RWPE2 (cell line): Measurements from ENCODE around the gene OPN3.
A peak's percentile ranks its signal among the peaks of the same experiment; 100 is the strongest.

Experiments used
- ATAC-seq: fragments of 200-7000 bp; cut with Tn5 transposase; 3 replicates; pipeline ENCODE4 v1.9.1; 2021; ENCODE audit warnings: low read depth
- DNase-seq: peaks from one replicate; pipeline ENCODE4 v3.0.0-alpha.2; 2020; ENCODE audit warnings: low spot score
- H3K27ac ChIP-seq: fragments of 450-650 bp; 2 replicates; pipeline ENCODE4 v1.5.1; 2017; ENCODE audit warnings: mild to moderate bottlenecking; ENCODE audit not compliant: poor library complexity, severe bottlenecking
- H3K27me3 ChIP-seq: fragments of 250-450 bp; sonication (Bioruptor Pico); 2 replicates; pipeline ENCODE4 v1.5.1; 2021; ENCODE audit warnings: mild to moderate bottlenecking, moderate library complexity; ENCODE audit not compliant: insufficient read depth, poor library complexity, severe bottlenecking
- H3K36me3 ChIP-seq: fragments of 250-450 bp; sonication (Bioruptor Pico); 2 replicates; pipeline ENCODE4 v1.5.1; 2020; ENCODE audit warnings: low read depth, mild to moderate bottlenecking, moderate library complexity
- H3K4me1 ChIP-seq: fragments of 250-450 bp; sonication (Bioruptor Pico); 2 replicates; pipeline ENCODE4 v1.5.1; 2021; ENCODE audit warnings: mild to moderate bottlenecking, moderate library complexity; ENCODE audit not compliant: insufficient read depth, poor library complexity, severe bottlenecking
- H3K4me3 ChIP-seq: fragments of 250-450 bp; sonication (Bioruptor Pico); 2 replicates; pipeline ENCODE4 v1.5.1; 2021; ENCODE audit warnings: mild to moderate bottlenecking, moderate library complexity; ENCODE audit not compliant: severe bottlenecking
- H3K9me3 ChIP-seq: fragments of 250-450 bp; sonication (Bioruptor Pico); 2 replicates; pipeline ENCODE4 v1.5.1; 2021; ENCODE audit warnings: mild to moderate bottlenecking, moderate library complexity; ENCODE audit not compliant: severe bottlenecking
- TF ChIP-seq, protein P1 (sequence below): fragments of 450-650 bp; IDR thresholded peaks from one replicate; pipeline ENCODE4 v1.5.1; 2017; ENCODE audit warnings: mild to moderate bottlenecking, moderate library complexity; ENCODE audit not compliant: poor library complexity, severe bottlenecking

The OPN3 gene

DNA sequence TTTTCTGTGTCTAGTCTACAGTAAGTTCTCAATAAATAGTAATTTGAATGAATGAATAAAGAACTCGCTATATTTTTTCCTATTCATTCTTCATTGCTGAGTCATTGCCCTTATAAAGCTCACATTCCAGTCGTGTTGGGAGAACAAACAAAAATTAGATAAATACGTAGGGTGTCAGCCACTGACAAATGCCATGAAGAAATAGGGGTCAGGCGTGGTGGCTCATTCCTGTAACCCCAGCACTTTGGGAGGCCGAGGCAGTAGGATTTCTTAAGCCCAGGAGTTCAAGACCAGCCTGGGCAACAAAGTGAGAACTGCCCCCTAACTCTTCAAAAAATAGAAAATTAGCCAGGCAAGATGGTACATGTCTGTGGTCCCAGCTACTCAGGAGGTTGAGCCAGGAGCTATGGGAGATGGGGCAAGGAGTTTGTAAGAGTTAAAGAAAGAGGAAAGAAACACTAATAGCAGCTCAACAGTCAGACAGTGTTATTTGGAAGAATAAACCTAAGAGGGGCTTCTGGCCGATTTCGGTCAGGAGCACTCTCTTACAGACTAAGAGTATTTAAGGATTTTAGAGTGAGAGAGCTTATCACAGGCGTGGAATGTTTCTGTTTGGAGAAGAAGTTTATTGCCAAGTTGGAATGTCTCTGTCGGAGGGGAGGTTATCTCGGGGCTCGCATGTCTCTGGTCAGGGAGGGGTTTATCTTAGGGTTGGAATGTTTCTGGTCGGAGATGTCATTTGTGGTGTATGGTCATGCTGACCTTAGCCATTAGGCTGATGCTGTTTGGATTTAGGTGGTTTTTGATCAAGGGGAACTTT is 1.8 kb upstream of the OPN3 start:
- Histone ChIP-seq H3K4me1 (peaks cover 20% of the 10 kb centered on the region), H3K27me3 (no peaks in the 10 kb centered on the region), H3K27ac (peak overlapping the region; percentile 61), H3K9me3 (no peaks in the 10 kb centered on the region), H3K36me3 (0 out of 2 replicates have a peak, but pooled peaks cover 2% of the 10 kb centered on the region), H3K4me3 (no peak overlapping the region)
- TF ChIP-seq, protein P1, sequence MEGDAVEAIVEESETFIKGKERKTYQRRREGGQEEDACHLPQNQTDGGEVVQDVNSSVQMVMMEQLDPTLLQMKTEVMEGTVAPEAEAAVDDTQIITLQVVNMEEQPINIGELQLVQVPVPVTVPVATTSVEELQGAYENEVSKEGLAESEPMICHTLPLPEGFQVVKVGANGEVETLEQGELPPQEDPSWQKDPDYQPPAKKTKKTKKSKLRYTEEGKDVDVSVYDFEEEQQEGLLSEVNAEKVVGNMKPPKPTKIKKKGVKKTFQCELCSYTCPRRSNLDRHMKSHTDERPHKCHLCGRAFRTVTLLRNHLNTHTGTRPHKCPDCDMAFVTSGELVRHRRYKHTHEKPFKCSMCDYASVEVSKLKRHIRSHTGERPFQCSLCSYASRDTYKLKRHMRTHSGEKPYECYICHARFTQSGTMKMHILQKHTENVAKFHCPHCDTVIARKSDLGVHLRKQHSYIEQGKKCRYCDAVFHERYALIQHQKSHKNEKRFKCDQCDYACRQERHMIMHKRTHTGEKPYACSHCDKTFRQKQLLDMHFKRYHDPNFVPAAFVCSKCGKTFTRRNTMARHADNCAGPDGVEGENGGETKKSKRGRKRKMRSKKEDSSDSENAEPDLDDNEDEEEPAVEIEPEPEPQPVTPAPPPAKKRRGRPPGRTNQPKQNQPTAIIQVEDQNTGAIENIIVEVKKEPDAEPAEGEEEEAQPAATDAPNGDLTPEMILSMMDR, result no peak
- DNase-seq, result peak; percentile 40
- peak; percentile 20; the same call in 2 of the 3 replicates for ATAC-seq

DNA sequence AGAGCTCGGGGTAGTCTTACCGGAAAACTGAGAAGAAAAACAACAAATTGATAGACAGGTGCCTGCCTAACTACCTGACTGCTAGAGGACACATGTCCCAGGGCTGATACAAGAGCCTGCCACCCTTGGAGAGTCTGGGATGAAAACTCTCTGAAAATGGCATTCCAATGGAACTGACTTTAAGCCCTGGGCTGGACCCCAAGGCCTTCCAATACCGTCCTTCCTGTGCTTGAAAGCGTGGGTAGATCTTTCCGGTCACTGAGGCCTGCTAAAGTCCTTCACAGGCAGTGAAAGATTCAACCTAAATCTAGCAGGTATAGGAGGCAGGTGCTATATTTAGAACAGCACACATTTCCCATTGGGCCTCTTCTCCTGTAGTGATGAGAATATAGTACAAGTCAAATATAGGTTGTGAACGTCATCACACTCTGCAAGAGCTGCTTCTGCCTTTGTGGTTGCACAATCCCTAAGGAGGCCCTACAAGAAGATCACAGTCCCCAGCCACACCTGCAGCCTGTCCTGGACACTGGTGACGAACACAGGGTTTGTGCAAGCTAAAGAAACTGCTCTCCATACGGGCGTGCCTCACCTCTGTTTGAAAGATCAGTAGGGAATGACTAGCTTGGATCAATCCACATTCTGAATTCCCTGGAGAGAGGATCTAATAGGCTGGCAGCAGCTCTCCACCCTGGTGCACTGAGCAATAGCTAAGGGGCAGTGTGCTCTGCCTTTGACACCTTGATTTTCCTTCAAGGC is 876 bp upstream of the OPN3 start:
- no peak for DNase-seq
- no peak for ATAC-seq
- H3K4me3 ChIP-seq, result no peak overlapping the region
- no peaks in the 10 kb centered on the region for H3K9me3 ChIP-seq
- H3K4me1 ChIP-seq, result peaks cover 24% of the 10 kb centered on the region
- no peaks in the 10 kb centered on the region for H3K27me3 ChIP-seq
- TF ChIP-seq, protein P1, result no peak
- H3K27ac ChIP-seq, result peak overlapping the region; percentile 61
- H3K36me3 ChIP-seq, result peaks cover 9% of the 10 kb centered on the region

DNA sequence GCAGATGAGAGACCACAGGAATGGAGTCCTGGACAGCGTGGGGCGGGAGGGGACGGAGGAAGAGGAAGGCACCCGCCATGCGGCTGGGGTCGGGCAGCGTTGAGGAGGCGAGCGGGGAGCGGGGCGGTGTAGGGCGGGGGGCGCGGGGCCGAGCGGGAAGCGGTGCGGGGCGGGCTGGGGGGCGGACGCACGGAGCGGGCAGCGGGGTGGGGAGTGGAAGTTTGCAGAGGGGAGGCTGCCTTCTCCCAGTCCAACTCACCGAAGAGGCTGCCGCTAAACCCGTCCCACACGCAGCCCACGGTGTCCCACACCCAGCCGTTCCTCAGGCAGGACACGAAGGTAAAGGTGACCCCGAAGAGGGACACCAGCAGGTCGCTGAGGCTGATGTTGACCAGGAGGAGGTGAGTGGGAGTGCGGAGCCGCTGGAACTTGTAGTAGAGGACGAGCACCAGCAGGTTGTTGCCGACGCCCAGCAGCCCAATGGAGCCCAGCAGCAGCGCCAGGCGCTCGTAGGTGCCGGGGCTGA is 483 bp downstream of the OPN3 start:
- Histone ChIP-seq H3K36me3 (peaks cover 22% of the 10 kb centered on the region), H3K4me1 (peaks cover 24% of the 10 kb centered on the region), H3K4me3 (peak overlapping the region; percentile 94), H3K27ac (peak overlapping the region; percentile 61), H3K9me3 (no peaks in the 10 kb centered on the region), H3K27me3 (no peaks in the 10 kb centered on the region)
- peak; percentile 31 for DNase-seq
- TF ChIP-seq, protein P1, result no peak
- ATAC-seq, result peak; percentile 37

DNA sequence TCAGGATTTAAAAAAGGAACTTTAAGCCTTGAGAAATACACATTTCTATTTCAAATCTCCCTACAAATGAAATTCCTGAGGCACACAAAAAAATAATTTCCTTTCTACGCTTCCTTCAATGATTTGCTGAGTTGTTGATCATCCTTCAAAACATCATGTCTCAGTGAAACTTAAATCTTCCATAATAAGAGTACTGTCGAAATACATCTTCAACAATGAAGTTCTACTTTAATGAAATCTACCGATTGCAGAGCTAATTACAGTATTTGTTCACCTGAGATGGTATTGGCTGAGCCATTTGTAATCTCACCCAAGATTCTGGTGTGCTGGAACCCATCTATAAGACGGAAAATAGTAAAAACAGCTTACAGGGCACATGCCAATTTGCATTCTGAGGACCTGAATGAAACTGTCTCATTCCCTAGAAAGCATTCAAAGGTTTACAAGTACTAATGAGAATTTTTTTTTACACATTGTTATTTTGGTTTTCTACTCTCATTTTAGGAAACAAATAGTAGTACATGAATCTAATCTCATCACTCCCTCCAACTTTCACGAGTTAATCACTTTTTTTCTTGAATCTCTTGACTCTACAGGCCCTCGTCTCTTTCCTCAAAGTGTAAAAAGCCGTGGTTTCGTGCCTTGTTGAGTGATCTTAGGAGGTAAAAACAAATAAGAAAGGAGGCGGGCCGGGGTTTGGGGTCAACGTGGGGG is 1.1 kb downstream of the OPN3 start:
- Histone ChIP-seq H3K27ac (peak overlapping the region; percentile 61), H3K36me3 (peaks cover 22% of the 10 kb centered on the region), H3K4me3 (peak overlapping the region; percentile 94), H3K9me3 (no peaks in the 10 kb centered on the region), H3K27me3 (no peaks in the 10 kb centered on the region), H3K4me1 (peaks cover 24% of the 10 kb centered on the region)
- DNase-seq (no peak), ATAC-seq (no peak)
- TF ChIP-seq, protein P1, result no peak
